PC-3 (cell line): Measurements from ENCODE around the gene NABP1. TPM values are rescaled to one million over a fixed set of nuclear protein-coding genes. Genes with fewer than 3 reads are reported as not detected.

Source experiments
- ATAC-seq: fragments of 200-7000 bp; cut with Tn5 transposase; 2 replicates; pipeline ENCODE4 v1.9.1; 2020; ENCODE audit warnings: mild to moderate bottlenecking, moderate library complexity
- BruUV-seq: library from RNA; stranded (reverse); fragments of 400-500 nt; replicated peaks from 2 replicates; lab custom pipeline; 2021; lab: Mats Ljungman, UMichigan
- CTCF ChIA-PET: fragments of 300-600 bp; sonication (Branson Sonifier 250); formaldehyde crosslinking; loops from one replicate; lab custom pipeline; 2022; ENCODE audit warnings: antibody characterized with exemption; lab: Charles Lee
- POLR2A ChIA-PET: fragments of 300-600 bp; sonication (Branson Sonifier 250); formaldehyde crosslinking; loops from one replicate; lab custom pipeline; 2022; ENCODE audit warnings: antibody characterized with exemption; ENCODE audit not compliant: unreplicated experiment; lab: Charles Lee
- DNase-seq: peaks from one replicate; pipeline ENCODE4 v3.0.0-alpha.2; 2015
- H2AFZ ChIP-seq: fragments of 300-600 bp; sonication (generic); 2 replicates; pipeline ENCODE4 v1.6.0; 2016; ENCODE audit warnings: antibody characterized with exemption, low read length
- H3F3A ChIP-seq: fragments of 300-600 bp; sonication (generic); one replicate; pipeline ENCODE4 v1.6.0; 2017; ENCODE audit warnings: antibody characterized with exemption, low read length, control low read depth, mild to moderate bottlenecking; ENCODE audit not compliant: unreplicated experiment
- H3K27ac ChIP-seq: fragments of 300-600 bp; sonication (generic); 2 replicates; pipeline ENCODE4 v1.5.1; 2016; ENCODE audit warnings: mild to moderate bottlenecking, low read length
- H3K27me3 ChIP-seq: fragments of 300-600 bp; sonication (generic); 2 replicates; pipeline ENCODE4 v1.6.1; 2016; ENCODE audit warnings: low read length, mixed read lengths
- H3K36me3 ChIP-seq: fragments of 300-600 bp; sonication (generic); 2 replicates; pipeline ENCODE4 v1.6.1; 2016; ENCODE audit warnings: low read depth, mixed run types, low read length, mixed read lengths
- H3K4me1 ChIP-seq: fragments of 300-600 bp; sonication (generic); 2 replicates; pipeline ENCODE4 v1.5.1; 2016; ENCODE audit warnings: low read length; ENCODE audit not compliant: insufficient read depth
- H3K4me2 ChIP-seq: fragments of 300-600 bp; sonication (generic); 2 replicates; pipeline ENCODE4 v1.6.0; 2016; ENCODE audit warnings: low read length
- H3K4me3 ChIP-seq: fragments of 300-600 bp; sonication (generic); 2 replicates; pipeline ENCODE4 v1.5.1; 2016; ENCODE audit warnings: mild to moderate bottlenecking, low read length, mixed read lengths
- H3K79me2 ChIP-seq: fragments of 300-600 bp; sonication (generic); 2 replicates; pipeline ENCODE4 v1.6.1; 2017; ENCODE audit warnings: low read length, mixed read lengths
- H3K9ac ChIP-seq: fragments of 300-600 bp; sonication (generic); 2 replicates; pipeline ENCODE4 v1.6.0; 2016; ENCODE audit warnings: mild to moderate bottlenecking, low read length
- H3K9me2 ChIP-seq: fragments of 300-600 bp; sonication (generic); replicated peaks from 2 replicates; pipeline ENCODE4 v1.6.1; 2016; ENCODE audit warnings: mixed run types, low read length, mixed read lengths
- H3K9me3 ChIP-seq: fragments of 300-600 bp; sonication (generic); 2 replicates; pipeline ENCODE4 v1.6.1; 2016; ENCODE audit warnings: low read length, mixed read lengths
- H4K20me1 ChIP-seq: fragments of 300-600 bp; sonication (generic); 2 replicates; pipeline ENCODE4 v1.6.1; 2016; ENCODE audit warnings: low read length, mixed read lengths
- CTCF ChIP-seq: fragments of 300-600 bp; sonication (generic); conservative IDR thresholded peaks from 2 replicates; pipeline ENCODE4 v1.5.1; 2017; ENCODE audit warnings: antibody characterized with exemption, low read depth, mild to moderate bottlenecking, low read length
- EZH2 ChIP-seq: fragments of 300-600 bp; sonication (generic); IDR thresholded peaks from one replicate; pipeline ENCODE4 v1.6.1; 2017; ENCODE audit warnings: antibody characterized with exemption, mild to moderate bottlenecking, low read length; ENCODE audit not compliant: unreplicated experiment
- EZH2phosphoT487 ChIP-seq: fragments of 300-600 bp; sonication (generic); IDR thresholded peaks from 2 replicates; pipeline ENCODE4 v1.6.1; 2018; ENCODE audit warnings: mild to moderate bottlenecking, antibody characterized with exemption, low read length, borderline replicate concordance
- intact Hi-C: fragments of 100-400 bp; cut with micrococcal nuclease; formaldehyde crosslinking; loops from 2 replicates; pipeline ENCODE4 v1.9.0; 2023
- total RNA-seq: library from RNA; depleted of rRNA; stranded (reverse); fragments of >200 nt; gene quantifications from 2 replicates; pipeline ENCODE4 v1.2.3, GENCODE V29; 2014

The NABP1 gene
- total RNA-seq, 1 experiment from 2014 or later: 56.8 TPM

- intact Hi-C loops: loop anchor here (2.0 kb wide), 1 partner anchor 30 kb away; no protein-coding TSS in a partner anchor
- POLR2A ChIA-PET: interaction anchor here (0.6 to 4.6 kb wide), 14 partner anchors 7 to 622 kb away, joined by 3 to 52 read pairs (median 4); no protein-coding TSS in a partner anchor
- H2AFZ ChIP-seq: peak overlapping the region; percentile 42
These were observed 918 bp upstream of the NABP1 start for GRCh38 chr2:191676790-191677645.

GRCh38 chr2:191678437-191679100, 633 bp downstream of the NABP1 start:
- DNase-seq (peak; percentile 81), ATAC-seq (peak; percentile 31)
- intact Hi-C loops: loop anchor here (1.0 kb wide), 1 partner anchor 40 kb away; no protein-coding TSS in a partner anchor
- CTCF ChIA-PET: interaction anchor here (1.4 to 1.6 kb wide), 2 partner anchors 108 to 112 kb away, joined by 4 to 5 read pairs; no protein-coding TSS in a partner anchor
- Histone ChIP-seq H3K9ac (peak overlapping the region; percentile 98), H3K4me1 (peaks cover 31% of the 10 kb centered on the region), H3K4me2 (peak overlapping the region; percentile 93), H3K4me3 (peak overlapping the region; percentile 80), H3K9me3 (no peaks in the 10 kb centered on the region), H4K20me1 (peaks cover 26% of the 10 kb centered on the region), H3K36me3 (peaks cover 31% of the 10 kb centered on the region), H2AFZ (no peak overlapping the region), H3K27me3 (no peaks in the 10 kb centered on the region), H3K27ac (peak overlapping the region; percentile 93), H3F3A (peaks cover 3% of the 10 kb centered on the region), H3K79me2 (peaks cover 59% of the 10 kb centered on the region), H3K9me2 (no peaks in the 10 kb centered on the region)
- TSS peak; percentile 47 for BruUV-seq
- TF ChIP-seq EZH2 (no peak), CTCF (no peak), EZH2phosphoT487 (no peak)
- POLR2A ChIA-PET: interaction anchor here (0.5 to 4.6 kb wide), 14 partner anchors 8 to 932 kb away, joined by 3 to 52 read pairs (median 4); no protein-coding TSS in a partner anchor

More at GRCh38 chr2:191676790-191677645, 918 bp upstream of the NABP1 start:
- TSS peak; percentile 83 for BruUV-seq
- peak overlapping the region; percentile 95 for H3K4me2 ChIP-seq
- peaks cover 15% of the 10 kb centered on the region for H3K4me1 ChIP-seq
- no peaks in the 10 kb centered on the region for H3K9me2 ChIP-seq
- H3K27me3 ChIP-seq: no peaks in the 10 kb centered on the region
- H3K36me3 ChIP-seq: peaks cover 16% of the 10 kb centered on the region
- peak overlapping the region; percentile 27 for H3K27ac ChIP-seq
- H3K9ac ChIP-seq: peak overlapping the region; percentile 65
- CTCF ChIA-PET: interaction anchor here (1.4 to 1.6 kb wide), 2 partner anchors 106 to 110 kb away, joined by 4 to 5 read pairs; no protein-coding TSS in a partner anchor
- no peaks in the 10 kb centered on the region for H3F3A ChIP-seq
- DNase-seq (peak; percentile 53), ATAC-seq (peak; percentile 17)
- H3K4me3 ChIP-seq: peak overlapping the region; percentile 77
- TF ChIP-seq EZH2 (no peak), EZH2phosphoT487 (no peak), CTCF (no peak)
- H3K9me3 ChIP-seq: no peaks in the 10 kb centered on the region
- H4K20me1 ChIP-seq: peaks cover 14% of the 10 kb centered on the region
- H3K79me2 ChIP-seq: peaks cover 43% of the 10 kb centered on the region
